Measurements from ENCODE around the gene COP1. TPM values are rescaled to one million over a fixed set of nuclear protein-coding genes. Genes with fewer than 3 reads are reported as not detected.

The COP1 gene
- total RNA-seq, 4 donors from 2014 or later = 36.1 to 53.6 (median 39.5) TPM

DNA sequence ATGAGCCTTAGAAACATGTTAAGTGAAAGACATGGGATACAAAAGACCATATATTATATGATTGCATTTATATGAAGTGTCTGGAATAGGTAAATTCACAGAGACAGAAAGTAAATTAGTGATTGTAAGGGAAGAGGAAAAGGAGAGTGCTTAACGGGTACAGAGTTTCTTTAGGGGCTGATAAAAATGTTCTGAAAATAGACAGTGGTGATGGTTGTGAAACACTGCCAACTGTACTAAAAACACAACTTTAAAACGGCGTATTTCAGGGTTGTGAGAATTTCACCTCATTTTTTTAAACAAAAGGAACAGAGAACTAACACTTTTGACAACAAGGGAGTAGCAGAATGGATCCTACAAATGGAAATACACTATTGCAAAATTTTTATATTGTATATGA is 13.4 kb downstream of the COP1 start:
- Histone ChIP-seq H3K4me1 (peaks cover 0 to 4% (median under 1%) of the 10 kb centered on the region in 4 donors), H3K9me3 (no peaks in the 10 kb centered on the region), H3K27me3 (no peaks in the 10 kb centered on the region), H3K36me3 (no peaks in the 10 kb centered on the region), H3K4me3 (no peak overlapping the region), H3K27ac (replicated peaks in 1 of 4) (no peak overlapping the region)
- DNase-seq (ENCODE audit: extremely low spot score) = no peak
- intact Hi-C loops (cut with DNase I) = no loop called here
- no peak for TF ChIP-seq POLR2A (IDR thresholded peaks at IDR 0.05; ENCODE audit: low read depth)
- no peak for TF ChIP-seq EP300 (IDR thresholded peaks at IDR 0.05)
- TF ChIP-seq POLR2AphosphoS5 (IDR thresholded peaks at IDR 0.05) = no peak
- TF ChIP-seq, protein P1, sequence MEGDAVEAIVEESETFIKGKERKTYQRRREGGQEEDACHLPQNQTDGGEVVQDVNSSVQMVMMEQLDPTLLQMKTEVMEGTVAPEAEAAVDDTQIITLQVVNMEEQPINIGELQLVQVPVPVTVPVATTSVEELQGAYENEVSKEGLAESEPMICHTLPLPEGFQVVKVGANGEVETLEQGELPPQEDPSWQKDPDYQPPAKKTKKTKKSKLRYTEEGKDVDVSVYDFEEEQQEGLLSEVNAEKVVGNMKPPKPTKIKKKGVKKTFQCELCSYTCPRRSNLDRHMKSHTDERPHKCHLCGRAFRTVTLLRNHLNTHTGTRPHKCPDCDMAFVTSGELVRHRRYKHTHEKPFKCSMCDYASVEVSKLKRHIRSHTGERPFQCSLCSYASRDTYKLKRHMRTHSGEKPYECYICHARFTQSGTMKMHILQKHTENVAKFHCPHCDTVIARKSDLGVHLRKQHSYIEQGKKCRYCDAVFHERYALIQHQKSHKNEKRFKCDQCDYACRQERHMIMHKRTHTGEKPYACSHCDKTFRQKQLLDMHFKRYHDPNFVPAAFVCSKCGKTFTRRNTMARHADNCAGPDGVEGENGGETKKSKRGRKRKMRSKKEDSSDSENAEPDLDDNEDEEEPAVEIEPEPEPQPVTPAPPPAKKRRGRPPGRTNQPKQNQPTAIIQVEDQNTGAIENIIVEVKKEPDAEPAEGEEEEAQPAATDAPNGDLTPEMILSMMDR (IDR thresholded peaks at IDR 0.05) = no peak
- WGBS = 81% methylated on average over 3 of the region's 3 CpGs

DNA sequence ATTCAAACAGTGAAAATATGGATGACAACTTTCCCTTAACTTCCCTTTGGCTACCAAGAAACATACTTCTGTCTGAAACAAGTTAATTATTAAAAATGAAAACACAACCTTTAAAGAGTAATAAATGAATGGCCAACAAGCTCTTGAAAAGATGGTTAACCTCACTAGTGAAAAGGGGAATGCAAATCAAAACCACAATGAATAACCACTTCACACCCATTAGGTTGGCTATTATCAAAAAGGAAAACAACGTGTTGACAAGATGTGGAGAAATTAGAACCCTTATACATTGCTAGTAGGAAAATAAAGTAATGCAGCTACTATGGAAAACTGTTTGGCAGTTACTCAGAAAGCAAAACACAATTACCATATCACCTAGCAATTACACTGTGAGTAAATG is 14.1 kb downstream of the COP1 start:
- H3K4me1 ChIP-seq = peaks cover 0 to 4% (median 0%) of the 10 kb centered on the region in 4 donors
- H3K4me3 ChIP-seq = no peak overlapping the region
- no peaks in the 10 kb centered on the region for H3K9me3 ChIP-seq
- DNase-seq (ENCODE audit: extremely low spot score) = no peak
- intact Hi-C loops (cut with DNase I) = no loop called here
- H3K36me3 ChIP-seq = no peaks in the 10 kb centered on the region
- WGBS = 76% methylated on average over 1 of the region's 1 CpG
- H3K27ac ChIP-seq (replicated peaks in 1 of 4) = no peak overlapping the region
- H3K27me3 ChIP-seq = no peaks in the 10 kb centered on the region
- TF ChIP-seq POLR2AphosphoS5 (IDR thresholded peaks at IDR 0.05) (no peak), EP300 (IDR thresholded peaks at IDR 0.05) (no peak), POLR2A (IDR thresholded peaks at IDR 0.05; ENCODE audit: low read depth) (no peak)
- TF ChIP-seq, protein P1 (IDR thresholded peaks at IDR 0.05) = no peak

GRCh38 chr1:176188604-176189003 is 18.5 kb downstream of the COP1 start:
- Histone ChIP-seq H3K9me3 (no peaks in the 10 kb centered on the region), H3K27me3 (no peaks in the 10 kb centered on the region), H3K4me1 (peaks cover 0 to 4% (median 0%) of the 10 kb centered on the region in 4 donors), H3K4me3 (no peak overlapping the region), H3K27ac (replicated peaks in 1 of 4) (no peak overlapping the region), H3K36me3 (no peaks in the 10 kb centered on the region)
- no peak for TF ChIP-seq EP300 (IDR thresholded peaks at IDR 0.05)
- no peak for TF ChIP-seq POLR2A (IDR thresholded peaks at IDR 0.05; ENCODE audit: low read depth)
- no peak for TF ChIP-seq POLR2AphosphoS5 (IDR thresholded peaks at IDR 0.05)
- TF ChIP-seq, protein P1 (IDR thresholded peaks at IDR 0.05) = no peak
- no peak for DNase-seq (ENCODE audit: extremely low spot score)
- intact Hi-C loops (cut with DNase I) = no loop called here
- 100% methylated on average over 2 of the region's 2 CpGs for WGBS

DNA sequence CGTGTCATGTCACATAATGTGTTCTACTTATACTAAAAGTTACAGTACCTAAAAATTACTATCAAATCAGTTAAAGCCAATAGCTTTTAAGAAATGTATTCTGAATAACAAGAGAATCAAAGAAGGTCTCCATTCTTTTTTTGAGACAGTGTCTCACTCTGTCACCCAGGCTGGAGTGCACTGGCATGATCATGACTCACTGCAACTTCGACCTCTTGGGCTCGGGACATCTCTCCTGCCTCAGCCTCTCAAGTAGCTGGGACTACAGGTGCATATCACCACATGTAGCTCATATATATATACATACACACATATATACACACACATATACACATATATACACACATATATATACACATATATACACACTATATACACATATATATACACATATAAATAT is 20.1 kb downstream of the COP1 start:
- Histone ChIP-seq H3K27me3 (no peaks in the 10 kb centered on the region), H3K4me1 (peaks cover 0 to 4% (median 0%) of the 10 kb centered on the region in 4 donors), H3K36me3 (peaks cover 0 to 3% (median 0%) of the 10 kb centered on the region in 4 donors), H3K27ac (replicated peaks in 1 of 4) (no peak overlapping the region), H3K4me3 (no peak overlapping the region), H3K9me3 (no peaks in the 10 kb centered on the region)
- no peak for DNase-seq (ENCODE audit: extremely low spot score)
- no peak for TF ChIP-seq POLR2A (IDR thresholded peaks at IDR 0.05; ENCODE audit: low read depth)
- no peak for TF ChIP-seq POLR2AphosphoS5 (IDR thresholded peaks at IDR 0.05)
- TF ChIP-seq, protein P1 (IDR thresholded peaks at IDR 0.05) = no peak
- no peak for TF ChIP-seq EP300 (IDR thresholded peaks at IDR 0.05)
- 89% methylated on average over 3 of the region's 3 CpGs for WGBS
- intact Hi-C loops (cut with DNase I) = no loop called here

DNA sequence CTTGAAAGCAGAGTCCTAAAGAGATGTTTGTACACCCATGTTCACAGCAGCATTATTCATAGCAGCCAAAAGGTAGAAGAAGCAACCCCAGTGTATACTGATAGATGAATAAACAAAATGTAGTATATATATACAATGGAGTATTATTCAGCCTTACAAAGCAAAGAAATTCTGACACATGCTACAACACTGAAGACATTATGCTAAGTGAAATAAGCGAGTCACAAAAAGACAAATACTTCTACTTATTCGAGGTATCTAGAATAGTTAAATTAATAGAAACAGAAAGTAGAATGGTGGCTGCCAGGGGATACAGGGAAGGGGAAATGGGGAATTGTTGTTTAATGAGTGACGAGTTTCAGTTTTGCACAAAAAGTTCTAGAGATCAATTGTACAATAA is 23.5 kb downstream of the COP1 start:
- TF ChIP-seq EP300 (IDR thresholded peaks at IDR 0.05) (no peak), POLR2A (IDR thresholded peaks at IDR 0.05; ENCODE audit: low read depth) (no peak), POLR2AphosphoS5 (IDR thresholded peaks at IDR 0.05) (no peak)
- TF ChIP-seq, protein P1 (IDR thresholded peaks at IDR 0.05) = no peak
- peaks cover 0 to 18% (median 3%) of the 10 kb centered on the region in 4 donors for H3K36me3 ChIP-seq
- H3K9me3 ChIP-seq = no peaks in the 10 kb centered on the region
- H3K4me3 ChIP-seq = no peak overlapping the region
- intact Hi-C loops (cut with DNase I) = no loop called here
- H3K27me3 ChIP-seq = no peaks in the 10 kb centered on the region
- DNase-seq (ENCODE audit: extremely low spot score) = no peak
- no peaks in the 10 kb centered on the region for H3K4me1 ChIP-seq
- 78% methylated on average over 3 of the region's 3 CpGs for WGBS
- no peak overlapping the region for H3K27ac ChIP-seq (replicated peaks in 1 of 4)
